HG02763 (cell line): Measurements from ENCODE around the gene TOMT.

ENCODE experiments used
- ATAC-seq: cut with Tn5 transposase; IDR thresholded peaks from one replicate; pipeline ENCODE4 v1.9.1; 2021; ENCODE audit warnings: mild to moderate bottlenecking, moderate library complexity; ENCODE audit not compliant: unreplicated experiment

The TOMT gene, protein sequence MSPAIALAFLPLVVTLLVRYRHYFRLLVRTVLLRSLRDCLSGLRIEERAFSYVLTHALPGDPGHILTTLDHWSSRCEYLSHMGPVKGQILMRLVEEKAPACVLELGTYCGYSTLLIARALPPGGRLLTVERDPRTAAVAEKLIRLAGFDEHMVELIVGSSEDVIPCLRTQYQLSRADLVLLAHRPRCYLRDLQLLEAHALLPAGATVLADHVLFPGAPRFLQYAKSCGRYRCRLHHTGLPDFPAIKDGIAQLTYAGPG

DNA sequence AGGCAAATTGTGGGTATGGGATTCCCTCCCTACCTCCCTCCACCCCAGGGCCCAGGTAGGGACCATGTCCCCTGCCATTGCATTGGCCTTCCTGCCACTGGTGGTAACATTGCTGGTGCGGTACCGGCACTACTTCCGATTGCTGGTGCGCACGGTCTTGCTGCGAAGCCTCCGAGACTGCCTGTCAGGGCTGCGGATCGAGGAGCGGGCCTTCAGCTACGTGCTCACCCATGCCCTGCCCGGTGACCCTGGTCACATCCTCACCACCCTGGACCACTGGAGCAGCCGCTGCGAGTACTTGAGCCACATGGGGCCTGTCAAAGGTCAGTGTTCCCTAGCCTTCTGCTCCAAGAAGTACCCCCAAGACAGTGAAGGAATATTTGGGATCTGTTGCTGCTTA is at the start of gene TOMT:
TOMT (plus strand) TSS at position 37 of the 400 bp plus-strand sequence; CDS start at position 65, 28 bp downstream.
- ATAC-seq: no peak

DNA sequence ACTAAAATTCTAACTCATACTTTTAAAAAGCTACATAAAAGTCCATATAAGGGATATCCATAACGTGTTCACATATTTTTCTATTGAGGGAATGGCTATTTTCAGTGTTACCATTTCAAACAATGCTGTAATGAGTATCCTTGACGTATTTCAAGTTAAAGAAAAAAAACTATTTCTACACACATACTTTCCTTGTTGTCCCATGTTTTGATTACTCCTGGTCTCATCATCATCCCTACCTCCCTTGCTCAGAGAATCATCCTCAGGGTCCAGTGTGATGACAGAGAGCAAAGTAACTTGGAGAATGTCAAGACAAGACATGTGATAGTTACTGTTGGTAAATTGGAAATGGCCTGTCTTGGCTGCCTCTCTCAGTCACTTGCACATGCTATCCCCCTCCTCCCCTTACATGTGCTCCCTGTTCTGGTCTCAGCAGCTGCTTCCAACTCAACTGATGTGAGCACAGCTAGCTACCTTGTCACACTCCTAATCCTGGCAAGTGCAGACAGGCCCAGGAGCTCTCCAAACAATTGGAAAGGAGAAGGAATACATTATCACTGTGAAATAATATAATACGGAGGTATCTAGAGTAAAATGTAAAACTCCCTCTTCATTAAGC is 47.2 kb upstream of the TOMT start:
- no peak for ATAC-seq

DNA sequence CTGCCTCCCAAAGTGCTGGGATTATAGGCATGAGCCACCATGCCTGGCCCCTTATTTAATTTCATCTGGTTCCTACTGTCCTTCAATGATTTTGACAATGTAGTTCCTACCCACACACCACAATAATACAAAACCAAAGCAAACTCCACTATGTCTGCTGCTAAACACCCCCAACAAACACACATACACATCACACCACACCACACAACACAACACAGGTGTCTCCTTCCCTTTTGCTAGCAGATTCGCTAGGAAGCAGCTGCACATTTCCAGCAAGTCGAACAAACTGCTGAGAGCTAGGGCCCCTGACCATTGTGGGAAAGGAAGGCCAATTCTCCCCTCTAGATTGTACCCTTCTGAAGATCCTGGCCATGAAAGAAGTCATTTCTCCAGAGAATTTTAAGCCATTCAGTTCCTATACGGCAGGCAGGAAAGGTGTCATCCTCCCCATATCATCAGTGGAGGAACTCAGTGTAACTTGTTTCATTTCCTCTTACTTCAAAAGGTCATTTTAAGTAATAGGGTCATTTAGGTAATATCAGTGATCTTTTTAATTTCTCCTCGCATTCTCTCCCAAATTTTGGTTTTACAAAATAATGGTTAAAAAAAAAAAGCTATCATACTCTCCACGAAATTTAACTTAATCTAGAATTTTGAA is 43.9 kb upstream of the TOMT start:
- ATAC-seq: no peak

DNA sequence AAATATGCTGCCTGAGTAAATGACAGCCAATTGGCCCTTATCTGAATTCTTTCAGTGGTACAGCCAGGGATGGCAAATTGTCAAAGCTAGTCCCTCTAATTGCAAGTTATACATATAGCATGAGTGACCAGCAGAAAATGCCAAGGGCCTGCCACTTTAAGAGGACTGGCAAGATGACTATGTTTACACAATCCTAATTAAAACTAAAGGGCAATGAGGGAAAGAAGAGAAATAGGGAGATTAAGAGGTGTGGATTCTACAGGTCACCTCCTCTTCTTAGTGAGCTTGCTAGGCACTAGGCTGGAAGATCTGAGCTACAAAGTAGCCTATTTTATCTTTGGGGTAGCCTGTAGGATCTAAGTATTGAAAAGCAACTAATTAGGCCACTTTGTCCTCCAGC is 38.9 kb upstream of the TOMT start:
- no peak for ATAC-seq

DNA sequence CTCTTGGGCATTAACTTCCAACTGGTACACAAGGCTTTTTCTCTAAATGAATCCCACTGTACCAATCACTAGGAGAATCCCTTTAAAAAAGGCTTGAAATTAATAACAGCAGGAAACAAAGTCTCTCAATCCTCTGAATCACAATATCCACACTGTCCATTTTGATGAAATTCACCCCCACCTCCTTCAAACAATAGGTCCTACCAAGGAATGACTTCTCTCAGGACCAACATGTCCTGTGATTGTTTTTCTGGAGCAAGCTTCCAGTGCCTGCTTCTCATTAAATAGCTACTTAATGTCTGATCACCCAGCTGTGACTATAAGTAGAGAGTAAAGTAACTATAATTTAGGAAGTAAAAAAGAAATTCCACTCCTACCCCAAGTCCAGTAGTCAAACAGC is 38.5 kb upstream of the TOMT start:
- no peak for ATAC-seq

DNA sequence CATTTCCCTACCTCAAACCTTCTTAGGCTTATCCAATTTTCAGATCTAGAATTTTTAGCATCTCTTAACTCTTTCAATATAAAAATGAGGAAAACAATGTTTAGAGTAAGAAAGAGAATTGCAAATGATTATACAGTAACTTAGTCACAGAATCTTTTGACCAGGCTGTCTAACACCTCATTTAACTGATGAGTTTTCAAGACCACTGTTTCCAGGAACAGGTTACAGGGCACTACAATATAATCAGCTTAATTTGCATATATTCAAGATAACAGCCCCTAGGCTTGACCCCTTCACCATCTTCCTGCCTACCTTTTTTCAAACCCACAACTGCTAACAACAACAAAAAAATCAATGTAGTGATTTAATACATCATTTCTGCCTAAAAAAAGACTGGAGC is 38.0 kb upstream of the TOMT start:
- ATAC-seq: no peak

DNA sequence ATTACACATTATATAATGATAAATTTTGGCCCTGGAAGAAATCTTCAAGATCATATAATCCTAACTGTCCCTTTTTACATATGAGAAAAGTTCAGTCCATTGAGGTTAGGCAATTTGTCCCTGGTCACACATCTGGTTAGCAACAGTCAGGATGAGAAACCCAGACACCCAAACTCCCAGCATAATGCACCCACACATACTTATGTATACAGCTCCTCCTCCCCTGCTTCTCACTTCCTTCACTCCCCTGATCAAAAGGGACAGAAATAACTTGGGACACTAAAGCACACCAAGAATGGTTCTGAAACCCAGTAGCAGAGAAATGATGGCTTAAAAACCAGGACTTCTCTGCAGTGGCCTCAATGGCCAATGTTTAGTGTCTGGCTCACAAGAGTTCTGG is 36.5 kb upstream of the TOMT start:
- no peak for ATAC-seq

DNA sequence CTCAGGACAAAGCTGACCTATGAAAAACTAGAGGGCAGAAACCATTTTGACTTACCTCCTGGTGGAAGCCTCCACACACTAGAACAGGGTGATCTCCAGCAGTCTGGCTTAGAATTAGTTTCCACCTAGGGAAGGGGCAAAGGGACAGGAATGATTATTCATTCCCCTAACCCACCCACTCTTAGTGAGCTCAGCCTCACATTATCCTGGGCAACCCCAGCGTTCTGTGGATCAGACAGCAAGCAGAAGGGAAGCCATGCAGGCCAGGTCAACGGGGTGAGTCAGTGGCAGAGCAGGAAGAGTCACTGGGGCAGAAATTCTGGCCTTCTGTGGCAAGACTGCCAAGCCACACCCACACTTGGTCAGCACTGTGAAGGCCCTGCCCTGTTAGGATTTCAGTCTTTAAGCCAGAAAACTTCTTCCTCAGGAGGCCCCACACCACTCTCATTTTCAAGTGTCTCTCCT is 35.9 kb upstream of the TOMT start:
- no peak for ATAC-seq

DNA sequence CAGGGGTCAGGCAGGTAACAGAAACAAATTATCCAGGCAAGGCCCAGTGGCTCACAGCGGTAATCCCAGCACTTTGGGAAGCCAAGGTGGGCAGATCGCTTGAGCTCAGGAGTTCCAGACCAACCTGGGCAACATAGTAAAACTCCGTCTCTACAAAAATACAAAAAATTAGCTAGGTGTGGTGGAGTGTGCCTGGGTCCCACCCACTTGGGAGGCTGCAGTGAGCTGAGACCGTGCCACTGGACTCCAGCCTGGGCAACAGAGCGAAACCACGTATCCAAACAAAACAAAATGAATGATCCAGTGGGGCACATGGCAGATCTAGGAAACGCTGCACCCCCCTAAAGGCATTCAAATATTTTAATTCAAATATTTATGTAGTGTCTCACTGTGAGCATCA is 35.2 kb upstream of the TOMT start:
- no peak for ATAC-seq

DNA sequence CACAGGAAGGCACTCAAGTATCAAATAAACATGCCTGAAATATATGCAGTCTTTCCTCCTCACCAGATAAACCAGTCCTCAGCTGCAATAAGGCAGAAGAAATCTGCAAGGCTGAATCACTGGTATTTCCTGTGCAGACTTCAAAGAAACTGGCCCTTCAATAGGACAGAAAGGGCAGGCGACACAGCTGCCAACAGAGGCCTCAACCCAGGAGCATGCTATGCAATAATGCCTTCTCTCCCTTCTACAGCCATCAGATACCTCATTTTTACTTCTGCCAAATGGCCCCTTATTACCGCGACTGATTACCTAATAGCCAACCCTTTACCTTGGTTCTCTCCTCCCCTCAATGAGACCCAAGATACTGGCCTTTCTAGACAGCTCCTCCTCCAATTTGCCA is 33.4 kb upstream of the TOMT start:
- no peak for ATAC-seq

DNA sequence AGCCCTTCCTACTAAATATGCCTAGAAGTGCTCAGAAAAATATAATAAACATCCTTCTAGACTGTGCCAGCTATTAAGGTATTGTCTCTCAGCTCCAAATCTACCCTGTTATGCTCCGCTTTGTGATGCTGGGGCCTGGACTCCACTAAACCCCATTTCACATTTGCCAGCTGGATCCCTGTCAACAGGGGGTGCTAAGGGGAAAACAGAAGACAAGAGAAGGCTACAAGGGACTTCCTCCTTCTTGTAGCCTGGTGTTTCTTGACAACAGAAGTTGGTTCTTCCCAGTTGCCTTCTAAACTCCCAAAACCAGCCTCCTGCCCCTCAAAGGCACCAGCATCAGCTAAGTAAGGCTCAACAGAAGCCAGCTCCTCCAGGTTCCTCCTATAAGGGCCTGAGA is 30.6 kb upstream of the TOMT start:
- no peak for ATAC-seq

DNA sequence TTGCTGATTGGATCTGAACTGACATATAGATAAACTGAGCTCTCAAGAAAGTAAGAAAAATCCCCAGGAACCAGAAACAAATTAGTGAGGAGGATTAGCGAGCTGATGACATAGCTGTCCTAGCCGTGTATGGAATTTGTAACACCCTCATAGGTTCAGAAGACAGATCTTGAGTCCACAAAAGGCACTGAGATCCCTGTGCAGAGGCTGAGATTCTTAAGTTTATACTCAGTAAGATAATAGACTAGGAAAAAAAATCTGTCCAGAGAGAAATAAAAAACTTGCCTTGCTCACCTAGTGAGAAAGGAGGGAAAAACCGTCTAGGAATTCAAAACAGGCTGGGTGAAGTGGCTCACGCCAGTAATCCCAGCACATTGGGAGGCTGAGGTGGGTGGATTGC is 30.0 kb upstream of the TOMT start:
- no peak for ATAC-seq

DNA sequence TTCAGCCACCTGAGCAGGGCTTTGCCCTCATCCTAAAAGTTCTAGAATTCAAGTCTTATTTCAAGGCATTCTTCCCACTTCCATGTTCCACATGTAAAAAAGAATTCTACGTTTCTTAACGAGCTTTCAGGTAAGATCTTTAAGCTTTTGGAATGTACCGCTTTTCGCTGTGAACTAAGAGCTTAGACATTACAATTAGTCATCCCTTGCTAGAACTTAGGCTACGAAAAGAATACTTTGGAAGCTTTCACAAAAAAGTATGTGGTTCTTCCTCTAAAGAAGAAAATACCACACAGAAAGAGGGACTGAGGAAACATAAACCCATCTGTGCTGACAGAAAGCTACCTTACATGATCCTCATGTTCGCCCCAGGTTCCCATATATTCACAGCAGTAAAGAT is 27.2 kb upstream of the TOMT start:
- no peak for ATAC-seq

DNA sequence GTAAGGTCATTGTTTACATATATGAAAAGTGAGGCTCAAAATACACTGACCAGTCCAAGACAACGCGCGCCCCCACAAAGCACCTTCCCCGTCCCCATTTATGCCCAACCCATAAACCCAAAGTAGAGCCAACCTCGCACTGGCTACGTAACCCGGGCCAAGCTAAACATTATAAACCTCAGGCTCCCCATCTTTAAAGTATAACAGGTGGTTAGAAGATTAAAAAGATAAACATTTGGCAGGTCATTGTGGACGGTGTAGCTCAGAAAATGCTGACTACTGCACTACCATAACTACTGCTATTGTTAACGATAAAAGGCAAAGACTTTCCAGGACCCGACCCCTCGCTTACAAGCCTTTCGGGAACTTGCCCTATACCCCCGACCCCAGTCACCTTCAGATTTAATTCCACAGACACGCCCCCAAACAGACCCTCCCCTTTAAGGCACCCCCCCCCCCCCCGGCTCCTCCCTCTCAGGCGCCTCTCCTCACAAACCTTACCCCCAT is 25.9 kb upstream of the TOMT start:
- ATAC-seq: no peak

DNA sequence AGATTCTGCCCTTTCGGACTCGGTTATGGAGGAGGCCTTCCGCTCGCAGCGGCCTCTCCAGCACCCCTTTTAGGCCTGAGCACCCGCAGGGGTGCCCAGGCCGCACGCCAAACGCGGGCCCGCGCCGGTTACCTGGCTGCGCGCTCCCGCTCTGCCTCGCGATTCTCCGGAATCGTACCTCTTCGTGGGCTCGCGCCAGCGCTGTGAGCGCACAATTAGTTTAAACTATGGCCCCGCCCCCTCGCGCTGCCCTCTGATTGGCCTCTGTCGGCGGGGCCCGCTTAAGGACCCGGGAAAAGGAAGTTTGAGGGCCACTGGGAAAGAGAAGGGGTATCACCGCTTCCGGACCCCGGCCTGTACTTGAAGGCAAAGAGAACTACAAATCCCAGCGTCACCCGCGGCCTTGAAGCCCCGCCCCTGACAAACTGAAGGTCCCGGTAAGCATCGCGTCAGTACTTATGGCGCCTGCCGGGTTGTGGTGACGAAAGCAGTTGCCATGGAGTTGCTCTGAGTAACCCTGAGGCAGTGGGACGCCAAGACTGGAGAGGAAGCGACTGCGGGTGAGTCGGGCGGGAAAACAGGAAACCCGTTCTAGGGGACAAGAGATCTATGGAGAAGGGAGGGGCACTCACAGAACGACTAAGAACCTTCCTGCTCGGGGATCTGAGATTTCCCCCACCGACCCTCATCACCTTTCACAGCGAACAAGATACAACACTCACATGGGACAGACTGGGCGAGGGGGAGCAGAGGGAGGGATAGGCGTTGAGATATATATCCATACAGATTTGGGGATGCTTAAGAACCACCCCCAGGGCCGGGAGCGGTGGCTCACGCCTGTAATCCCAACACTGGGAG is 25.2 kb upstream of the TOMT start, which contains the start of the genes LRRC51 and NUMA1:
LRRC51 (plus strand) TSS at position 525 of the 858 bp plus-strand sequence. CDS start 8,234 bp downstream, outside the sequence.
NUMA1 (minus strand) TSS at position 217 of the 858 bp plus-strand sequence. CDS start 44,599 bp downstream, outside the sequence.
- peak; percentile 92 for ATAC-seq

DNA sequence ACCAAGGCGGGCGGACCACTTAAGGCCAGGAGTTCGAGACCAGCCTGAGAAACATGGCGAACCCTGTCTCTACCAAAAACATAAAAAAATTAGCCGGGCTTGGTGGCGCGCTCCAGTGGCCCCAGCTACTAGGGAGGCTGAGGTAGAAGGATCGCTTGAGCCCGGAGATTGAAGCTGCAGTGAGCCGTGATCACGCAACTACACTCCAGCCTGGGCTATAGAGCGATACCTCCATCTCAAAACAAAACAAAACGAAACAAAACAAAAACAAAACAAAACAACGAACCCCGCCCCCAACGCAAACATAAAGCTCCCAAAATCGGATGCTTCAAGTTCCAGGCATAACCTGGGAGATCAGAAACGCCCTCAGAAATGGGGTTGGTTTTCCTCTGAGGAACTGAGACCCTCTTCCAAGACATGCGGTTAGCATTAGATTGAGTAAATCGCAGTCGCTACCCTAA is 24.5 kb upstream of the TOMT start:
- no peak for ATAC-seq

DNA sequence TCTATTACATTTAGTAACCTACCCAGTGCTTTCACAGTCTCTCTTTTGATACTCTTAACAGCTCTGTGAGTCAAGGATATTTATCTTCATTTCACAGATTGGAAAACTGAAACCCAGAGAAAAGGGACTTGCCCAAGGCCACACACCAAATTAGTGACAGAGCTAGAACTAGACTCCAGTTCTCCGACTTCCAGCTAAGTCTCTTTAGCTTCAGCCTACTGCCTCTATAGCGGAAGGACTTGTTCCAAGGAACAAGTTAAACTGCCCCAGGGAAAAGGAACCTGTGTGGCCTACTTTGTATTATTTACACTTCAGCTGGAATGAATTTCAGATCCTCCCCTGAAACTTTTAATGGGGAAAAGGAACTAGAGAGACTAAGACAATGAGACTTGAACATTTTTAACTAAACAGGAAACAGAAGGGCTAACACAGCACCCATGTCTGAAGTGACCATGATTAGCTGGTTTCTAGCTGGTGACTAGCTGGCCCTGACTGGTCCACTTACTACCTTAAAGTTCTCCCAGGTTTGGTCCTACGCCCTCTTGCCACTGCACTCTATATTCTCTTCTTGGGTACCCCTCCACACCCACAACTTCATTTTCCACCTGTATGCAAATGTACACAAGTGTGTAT is 23.8 kb upstream of the TOMT start:
- no peak for ATAC-seq

DNA sequence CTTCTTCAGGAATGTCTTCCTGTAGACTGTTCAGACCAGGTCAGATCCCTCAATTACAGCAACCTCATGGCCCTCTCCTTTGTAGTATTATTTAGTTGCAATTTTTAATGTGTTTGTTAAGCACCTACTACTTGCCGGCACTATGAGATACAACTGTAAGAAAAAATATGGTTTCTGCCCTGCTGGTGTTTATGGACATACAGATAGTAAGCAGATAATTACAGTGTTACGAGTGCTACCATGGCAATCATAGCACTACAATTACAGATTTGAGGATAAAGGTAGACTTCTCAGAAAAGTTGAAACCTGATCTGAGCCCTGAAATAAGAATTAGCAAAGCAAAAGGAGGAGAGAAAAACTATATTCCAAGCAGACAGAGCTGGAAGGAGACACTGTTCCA is 22.3 kb upstream of the TOMT start:
- ATAC-seq: no peak

DNA sequence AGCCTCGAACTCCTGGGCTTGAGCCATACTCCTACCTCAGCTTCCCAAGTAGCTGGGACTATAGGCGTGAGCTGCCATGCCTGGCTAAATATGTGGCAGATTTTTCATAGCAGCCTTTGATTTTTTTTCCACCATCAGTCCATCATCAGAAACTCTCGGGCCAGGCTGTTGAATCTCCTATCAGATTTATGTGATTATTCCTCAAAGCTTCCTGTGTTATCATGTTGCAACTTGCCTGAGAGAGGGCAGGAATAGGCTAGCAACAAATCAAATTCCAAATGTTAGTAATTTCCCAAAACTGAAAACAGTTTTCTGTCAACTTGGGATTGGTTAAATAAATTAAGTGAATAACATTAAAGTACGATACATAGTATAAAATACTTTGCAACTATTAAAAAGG is 21.6 kb upstream of the TOMT start:
- ATAC-seq: no peak

DNA sequence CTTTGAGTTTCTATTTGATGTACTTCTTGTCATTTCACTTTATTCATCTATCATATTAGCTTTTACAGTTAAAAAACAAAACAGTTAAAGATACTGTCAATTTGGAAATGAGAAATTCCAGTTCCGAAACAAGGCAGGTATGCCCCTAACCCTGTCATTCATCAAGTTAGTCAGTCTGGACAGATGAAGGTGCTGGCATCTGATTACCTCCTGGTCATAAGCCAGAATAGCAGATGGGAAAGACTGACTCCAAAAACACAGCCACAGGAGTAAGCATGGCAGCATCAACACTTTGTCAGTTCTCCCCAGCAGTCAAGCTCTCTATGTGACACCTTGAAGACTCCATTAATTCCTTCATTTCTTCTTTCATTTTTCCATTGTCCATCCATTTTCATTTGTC is 20.8 kb upstream of the TOMT start:
- no peak for ATAC-seq
